ENCODE measurements around the gene TFIP11. TPM values are rescaled to one million over a fixed set of nuclear protein-coding genes. Genes with fewer than 3 reads are reported as not detected.

Gene TFIP11
- total RNA-seq, 1 donor from 2014 or later, result 26.2 TPM

DNA sequence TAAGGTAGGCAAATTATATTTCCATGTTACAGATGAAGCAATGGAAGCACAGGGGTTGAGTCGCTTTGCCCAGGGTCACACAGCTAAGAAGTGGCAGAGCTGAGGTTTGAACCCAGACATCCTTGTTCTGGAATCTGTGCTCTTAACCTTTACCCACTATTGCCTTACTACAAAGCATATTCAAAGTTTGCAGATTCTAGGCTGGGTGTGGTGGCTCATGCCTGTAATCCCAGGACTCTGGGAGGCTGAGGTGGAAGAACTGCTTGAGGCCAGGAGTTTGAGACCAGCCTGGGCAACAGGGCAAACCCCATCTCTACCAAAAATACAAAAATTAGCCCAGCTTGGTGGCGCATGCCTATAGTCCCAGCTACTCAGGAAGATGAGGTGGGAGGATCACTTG is 27.8 kb upstream of the TFIP11 start:
- TF ChIP-seq EZH2 (IDR thresholded peaks at IDR 0.05) (no peak), EZH2phosphoT487 (IDR thresholded peaks at IDR 0.05) (no peak)
- TF ChIP-seq, protein P1, sequence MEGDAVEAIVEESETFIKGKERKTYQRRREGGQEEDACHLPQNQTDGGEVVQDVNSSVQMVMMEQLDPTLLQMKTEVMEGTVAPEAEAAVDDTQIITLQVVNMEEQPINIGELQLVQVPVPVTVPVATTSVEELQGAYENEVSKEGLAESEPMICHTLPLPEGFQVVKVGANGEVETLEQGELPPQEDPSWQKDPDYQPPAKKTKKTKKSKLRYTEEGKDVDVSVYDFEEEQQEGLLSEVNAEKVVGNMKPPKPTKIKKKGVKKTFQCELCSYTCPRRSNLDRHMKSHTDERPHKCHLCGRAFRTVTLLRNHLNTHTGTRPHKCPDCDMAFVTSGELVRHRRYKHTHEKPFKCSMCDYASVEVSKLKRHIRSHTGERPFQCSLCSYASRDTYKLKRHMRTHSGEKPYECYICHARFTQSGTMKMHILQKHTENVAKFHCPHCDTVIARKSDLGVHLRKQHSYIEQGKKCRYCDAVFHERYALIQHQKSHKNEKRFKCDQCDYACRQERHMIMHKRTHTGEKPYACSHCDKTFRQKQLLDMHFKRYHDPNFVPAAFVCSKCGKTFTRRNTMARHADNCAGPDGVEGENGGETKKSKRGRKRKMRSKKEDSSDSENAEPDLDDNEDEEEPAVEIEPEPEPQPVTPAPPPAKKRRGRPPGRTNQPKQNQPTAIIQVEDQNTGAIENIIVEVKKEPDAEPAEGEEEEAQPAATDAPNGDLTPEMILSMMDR (IDR thresholded peaks at IDR 0.05), result no peak
- H3K36me3 Mint-ChIP-seq, result peaks cover 5% of the 10 kb centered on the region

DNA sequence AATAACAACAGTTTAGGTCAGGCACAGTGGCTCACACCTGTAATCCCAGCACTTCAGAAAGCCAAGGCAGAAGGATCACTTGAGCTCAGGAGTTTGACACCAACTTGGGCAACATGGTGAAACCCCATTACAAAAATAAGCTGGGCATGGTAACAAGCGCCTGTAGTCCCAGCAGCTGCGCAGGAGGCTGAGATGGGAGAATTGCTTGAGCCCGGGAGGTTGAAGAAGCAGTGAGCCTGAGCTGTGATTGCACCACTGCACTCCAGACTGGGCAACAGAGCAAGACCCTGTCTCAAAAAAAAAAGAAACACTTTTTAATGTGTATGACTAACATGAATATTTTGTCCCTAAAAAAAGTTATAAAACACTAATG is 24.5 kb upstream of the TFIP11 start:
- Mint-ChIP-seq H3K9me3 (no peaks in the 10 kb centered on the region), H3K4me3 (no peak overlapping the region), H3K27me3 (ENCODE audit: insufficient read depth, low read depth) (peaks cover 2% of the 10 kb centered on the region), H3K36me3 (peaks cover 8% of the 10 kb centered on the region), H3K27ac (no peak overlapping the region), H3K4me1 (no peaks in the 10 kb centered on the region)
- no peaks in the 10 kb centered on the region for H3K4me1 ChIP-seq
- no peaks in the 10 kb centered on the region for H3F3A ChIP-seq (ENCODE audit: low read depth)
- no peak overlapping the region for H3K4me2 ChIP-seq
- H3K4me3 ChIP-seq, result no peak overlapping the region
- no peaks in the 10 kb centered on the region for H4K20me1 ChIP-seq (ENCODE audit: low read depth)
- H3K9ac ChIP-seq, result no peak overlapping the region
- H3K9me3 ChIP-seq (ENCODE audit: low read depth), result no peaks in the 10 kb centered on the region
- no peak overlapping the region for H2AFZ ChIP-seq (replicated peaks)
- no peaks in the 10 kb centered on the region for H3K27me3 ChIP-seq
- no peak overlapping the region for H3K27ac ChIP-seq
- TF ChIP-seq EZH2 (IDR thresholded peaks at IDR 0.05), result no peak
- no peak for TF ChIP-seq EZH2phosphoT487 (IDR thresholded peaks at IDR 0.05)
- TF ChIP-seq, protein P1 (IDR thresholded peaks at IDR 0.05), result no peak
- no peak for DNase-seq (ENCODE audit: low spot score)
- no peaks in the 10 kb centered on the region for H3K79me2 ChIP-seq (ENCODE audit: low read depth)
- no peaks in the 10 kb centered on the region for H3K36me3 ChIP-seq

More for the DNA sequence above, 27.8 kb upstream of the TFIP11 start:
- Histone ChIP-seq H3K36me3 (no peaks in the 10 kb centered on the region), H3K79me2 (ENCODE audit: low read depth) (peaks cover 3% of the 10 kb centered on the region), H3K4me2 (no peak overlapping the region), H3F3A (ENCODE audit: low read depth) (no peaks in the 10 kb centered on the region), H3K4me3 (no peak overlapping the region), H3K9me3 (ENCODE audit: low read depth) (no peaks in the 10 kb centered on the region), H3K27me3 (no peaks in the 10 kb centered on the region), H3K4me1 (no peaks in the 10 kb centered on the region), H3K9ac (no peak overlapping the region), H2AFZ (replicated peaks) (no peak overlapping the region), H3K27ac (no peak overlapping the region), H4K20me1 (ENCODE audit: low read depth) (peaks cover 8% of the 10 kb centered on the region)
- H3K27me3 Mint-ChIP-seq (ENCODE audit: insufficient read depth, low read depth), result no peaks in the 10 kb centered on the region
- H3K4me1 Mint-ChIP-seq, result no peaks in the 10 kb centered on the region
- no peaks in the 10 kb centered on the region for H3K9me3 Mint-ChIP-seq
- H3K27ac Mint-ChIP-seq, result no peak overlapping the region
- no peak overlapping the region for H3K4me3 Mint-ChIP-seq
- DNase-seq (ENCODE audit: low spot score), result no peak

DNA sequence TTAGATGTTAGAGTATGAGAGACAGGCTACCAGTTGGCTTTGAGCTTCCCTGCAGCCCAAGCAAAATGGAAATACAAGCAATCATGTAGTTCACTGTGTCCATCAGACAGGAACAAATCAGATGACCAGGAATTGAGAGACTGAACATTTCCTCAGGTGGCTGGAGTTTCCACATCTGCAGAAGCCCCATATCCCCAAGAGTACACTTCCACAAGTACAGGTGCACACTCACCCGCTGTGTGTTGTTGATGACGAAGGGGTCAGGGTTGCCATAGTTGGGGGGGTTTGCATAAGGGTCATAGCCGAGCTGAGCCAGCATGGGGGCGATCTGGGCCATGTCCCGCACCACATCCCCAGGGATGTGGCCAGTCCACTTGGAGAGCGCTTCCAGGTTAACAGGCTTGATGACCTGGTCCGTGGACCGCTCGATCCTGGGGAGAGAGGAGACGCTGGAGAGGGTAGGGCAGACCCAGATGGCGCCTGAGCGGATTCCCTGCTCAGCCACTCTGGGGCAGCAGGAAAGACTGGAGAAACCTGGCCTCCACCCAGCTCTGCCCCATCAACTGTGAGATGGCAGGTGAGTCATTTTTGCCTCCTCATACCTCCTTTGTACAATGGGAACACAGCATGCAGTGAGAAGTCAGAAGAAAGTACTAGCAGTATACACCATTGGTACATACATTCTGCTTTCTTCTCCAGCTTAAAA is 23.9 kb upstream of the TFIP11 start:
- H3K36me3 Mint-ChIP-seq, result peaks cover 8% of the 10 kb centered on the region
- no peaks in the 10 kb centered on the region for H3K4me1 ChIP-seq
- no peak overlapping the region for H3K9ac ChIP-seq
- no peak overlapping the region for H3K4me2 ChIP-seq
- H3K27ac ChIP-seq, result no peak overlapping the region
- peaks cover 2% of the 10 kb centered on the region for H3K27me3 Mint-ChIP-seq (ENCODE audit: insufficient read depth, low read depth)
- H3K4me1 Mint-ChIP-seq, result no peaks in the 10 kb centered on the region
- TF ChIP-seq, protein P1 (IDR thresholded peaks at IDR 0.05), result no peak
- no peak for TF ChIP-seq EZH2 (IDR thresholded peaks at IDR 0.05)
- no peak for TF ChIP-seq EZH2phosphoT487 (IDR thresholded peaks at IDR 0.05)
- no peak for DNase-seq (ENCODE audit: low spot score)
- no peaks in the 10 kb centered on the region for H3F3A ChIP-seq (ENCODE audit: low read depth)
- H3K9me3 ChIP-seq (ENCODE audit: low read depth), result no peaks in the 10 kb centered on the region
- H4K20me1 ChIP-seq (ENCODE audit: low read depth), result no peaks in the 10 kb centered on the region
- no peaks in the 10 kb centered on the region for H3K36me3 ChIP-seq
- H2AFZ ChIP-seq (replicated peaks), result no peak overlapping the region
- H3K4me3 ChIP-seq, result no peak overlapping the region
- no peaks in the 10 kb centered on the region for H3K27me3 ChIP-seq
- H3K9me3 Mint-ChIP-seq, result no peaks in the 10 kb centered on the region
- no peak overlapping the region for H3K4me3 Mint-ChIP-seq
- no peaks in the 10 kb centered on the region for H3K79me2 ChIP-seq (ENCODE audit: low read depth)
- H3K27ac Mint-ChIP-seq, result no peak overlapping the region
